Subcutaneous adipose tissue (tissue), 4 donors: ENCODE measurements around the gene GFRA3. TPM values are rescaled to one million over a fixed set of nuclear protein-coding genes. Genes with fewer than 3 reads are reported as not detected.

Experiments
- CTCF ChIP-seq: fragments of 450-650 bp; IDR thresholded peaks from one replicate; pipeline ENCODE4 v1.5.1; 2016; ENCODE audit warnings: low read depth, mild to moderate bottlenecking, control low read depth, antibody characterized with exemption, moderate library complexity
- total RNA-seq, 4 donors: library from RNA; depleted of rRNA; stranded (reverse); fragments of >200 nt; gene quantifications; one replicate each; pipeline ENCODE4 v1.1.0, GENCODE V29; 2016

GFRA3 gene
- total RNA-seq, 4 donors from 2014 or later: 0.22 TPM; not detected in 3

DNA sequence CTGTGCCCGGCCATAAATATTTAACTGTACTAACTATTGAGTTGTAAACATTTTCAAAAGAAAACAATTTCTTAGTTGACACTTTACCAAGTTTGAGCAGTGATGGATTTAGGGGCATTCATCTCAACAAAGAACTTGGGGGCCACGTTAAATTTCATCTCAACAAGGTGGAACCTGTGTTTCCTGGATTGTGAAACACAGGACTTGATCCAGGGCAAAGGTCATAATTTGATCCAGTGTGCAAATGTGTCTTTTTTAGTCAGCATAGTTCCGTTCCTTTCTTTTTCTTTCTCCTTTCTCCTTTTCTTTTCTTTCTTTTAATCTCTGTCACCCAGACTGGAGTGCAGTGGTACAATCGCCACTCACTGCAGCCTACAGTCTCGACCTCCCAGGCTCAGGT, 3.1 kb downstream of the GFRA3 start:
- TF ChIP-seq CTCF: no peak

DNA sequence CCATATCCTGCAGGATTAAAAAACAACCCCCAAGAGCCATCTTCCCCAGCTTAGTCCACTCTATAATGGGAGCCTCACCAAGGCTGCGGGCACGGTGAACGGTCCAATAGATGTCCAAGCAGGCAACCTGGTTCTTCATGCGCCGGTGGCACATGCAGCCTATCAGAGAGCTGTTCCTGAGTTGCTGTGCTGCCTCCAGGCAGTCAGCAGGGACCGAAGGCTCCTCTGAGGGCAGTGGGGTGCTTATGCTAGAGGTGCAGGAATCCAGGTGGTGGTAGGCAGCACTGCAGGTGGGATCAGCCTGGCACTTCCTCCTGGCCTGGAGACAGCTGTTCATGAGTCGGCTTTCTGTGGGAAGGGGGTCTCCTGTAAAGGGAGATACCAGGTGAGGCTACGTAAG, 10.2 kb downstream of the GFRA3 start:
- TF ChIP-seq CTCF: no peak

DNA sequence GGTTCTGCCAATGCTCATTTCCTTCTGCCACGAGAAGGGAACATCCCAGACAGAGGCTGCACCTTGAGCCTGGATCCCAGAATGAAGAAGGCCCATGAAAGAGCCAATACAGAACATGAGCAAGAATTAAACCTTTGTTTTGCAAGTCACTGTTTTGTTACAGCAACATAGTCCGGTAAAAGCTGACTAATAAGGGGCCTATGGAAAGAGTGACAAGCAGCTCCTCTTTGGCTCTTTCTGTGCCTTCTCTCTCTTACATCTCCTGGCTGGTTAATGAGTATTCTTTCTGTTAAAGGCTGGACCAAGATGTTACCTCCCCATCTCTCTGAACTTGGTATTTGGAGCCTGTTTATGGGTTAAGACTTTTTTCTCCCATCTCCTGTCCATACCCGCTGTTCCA, 10.8 kb downstream of the GFRA3 start:
- no peak for TF ChIP-seq CTCF

- no peak for TF ChIP-seq CTCF
Measured at GRCh38 chr5:138258704-138259292, 15.6 kb downstream of the GFRA3 start.

GRCh38 chr5:138257583-138257982, 16.8 kb downstream of the GFRA3 start:
- TF ChIP-seq CTCF: no peak

- TF ChIP-seq CTCF: no peak
Measured at GRCh38 chr5:138252944-138253343, 21.5 kb downstream of the GFRA3 start.

- no peak for TF ChIP-seq CTCF
Measured at GRCh38 chr5:138246822-138247221, 27.6 kb downstream of the GFRA3 start.
